ENCODE data around the gene RHNO1.

The RHNO1 gene

DNA sequence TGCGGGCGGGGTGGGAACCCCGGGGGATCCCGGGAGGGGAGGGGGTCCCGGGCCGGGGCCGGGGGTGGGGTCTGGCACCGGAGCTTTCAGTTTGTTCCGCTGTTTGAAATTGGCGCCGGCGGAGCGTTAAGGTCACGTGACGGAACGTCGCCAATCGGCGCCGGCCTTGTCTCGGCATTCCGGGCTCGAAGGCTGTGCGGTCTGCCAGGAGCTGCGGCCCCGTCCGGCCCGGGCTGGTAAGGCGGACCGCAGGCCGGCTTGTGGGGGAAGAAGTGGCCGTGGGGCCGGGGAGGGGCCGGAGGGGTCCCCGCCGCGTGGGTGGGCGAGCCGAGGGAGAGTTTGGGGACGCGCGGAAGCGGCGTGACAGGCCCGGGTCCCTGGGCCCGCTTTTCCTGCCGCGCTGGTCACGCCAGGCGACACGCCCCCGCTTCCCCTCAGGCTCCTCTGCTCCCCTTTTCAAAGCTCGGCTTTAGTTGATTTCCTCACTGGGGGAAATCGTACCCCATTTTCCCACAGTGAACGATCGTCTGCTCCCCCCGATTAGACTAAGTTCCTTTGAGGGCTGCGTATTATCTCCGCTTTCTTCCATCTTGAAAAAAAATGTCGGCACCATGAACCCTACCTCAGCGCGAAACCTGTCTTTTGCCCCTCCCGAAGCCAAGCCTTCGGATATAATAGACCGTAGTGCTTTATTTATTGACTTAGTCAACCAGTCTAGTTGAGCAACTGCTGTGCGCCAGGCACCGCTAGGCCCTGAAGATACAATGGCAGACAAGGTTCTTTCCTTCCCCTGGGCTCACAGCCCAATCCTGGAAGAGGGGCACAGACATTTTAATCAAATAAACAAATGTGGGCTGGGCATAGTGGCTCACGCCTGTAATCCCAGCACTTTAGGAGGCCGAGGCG lies at the start of gene RHNO1, which contains the start of gene FOXM1:
RHNO1 (plus strand) TSS at position 177 of the 906 bp plus-strand sequence. CDS start 8,144 bp downstream, outside the sequence.
FOXM1 (minus strand) TSS at position 128 of the 906 bp plus-strand sequence. CDS start 2,696 bp downstream, outside the sequence.
- TF ChIP-seq GATA1 (IDR thresholded peaks at IDR 0.05; ENCODE audit: low read depth, low read length) (no peak), POLR2A (IDR thresholded peaks at IDR 0.05; ENCODE audit: low read length) (peak; percentile 79)
- DNase-seq: peak; percentile 91 to 94

DNA sequence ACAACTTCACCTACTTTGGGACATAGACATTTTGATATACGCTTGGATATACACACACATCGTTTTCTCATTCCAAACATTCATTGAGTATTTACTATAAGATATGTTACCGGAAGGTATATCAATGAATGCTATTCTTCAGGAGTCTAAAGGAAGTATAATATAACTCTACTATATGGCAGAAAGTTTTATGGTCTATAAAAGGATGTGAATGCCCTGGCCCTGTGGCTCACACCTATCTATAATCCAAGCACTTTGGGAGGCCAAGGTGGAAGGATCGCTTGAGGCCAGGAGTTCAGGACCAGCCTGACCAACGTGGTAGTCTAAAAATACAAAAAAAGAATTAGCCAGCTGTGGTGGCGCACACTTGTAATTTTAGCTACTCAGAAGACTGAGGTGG lies 47.7 kb upstream of the RHNO1 start:
- no peak for TF ChIP-seq POLR2A (IDR thresholded peaks at IDR 0.05; ENCODE audit: low read length)
- TF ChIP-seq GATA1 (IDR thresholded peaks at IDR 0.05; ENCODE audit: low read depth, low read length): no peak
- DNase-seq: no peak

GRCh38 chr12:2832550-2833127 lies 44.4 kb upstream of the RHNO1 start:
- TF ChIP-seq POLR2A (IDR thresholded peaks at IDR 0.05; ENCODE audit: low read length) (no peak), GATA1 (IDR thresholded peaks at IDR 0.05; ENCODE audit: low read depth, low read length) (no peak)
- no peak for DNase-seq

- TF ChIP-seq POLR2A (IDR thresholded peaks at IDR 0.05; ENCODE audit: low read length) (no peak), GATA1 (IDR thresholded peaks at IDR 0.05; ENCODE audit: low read depth, low read length) (no peak)
Measured at GRCh38 chr12:2833327-2833726, 43.7 kb upstream of the RHNO1 start.

GRCh38 chr12:2833810-2834209 lies 43.2 kb upstream of the RHNO1 start:
- DNase-seq: no peak
- TF ChIP-seq GATA1 (IDR thresholded peaks at IDR 0.05; ENCODE audit: low read depth, low read length) (no peak), POLR2A (IDR thresholded peaks at IDR 0.05; ENCODE audit: low read length) (no peak)

More at GRCh38 chr12:2833327-2833726, 43.7 kb upstream of the RHNO1 start:
- no peak for DNase-seq

DNA sequence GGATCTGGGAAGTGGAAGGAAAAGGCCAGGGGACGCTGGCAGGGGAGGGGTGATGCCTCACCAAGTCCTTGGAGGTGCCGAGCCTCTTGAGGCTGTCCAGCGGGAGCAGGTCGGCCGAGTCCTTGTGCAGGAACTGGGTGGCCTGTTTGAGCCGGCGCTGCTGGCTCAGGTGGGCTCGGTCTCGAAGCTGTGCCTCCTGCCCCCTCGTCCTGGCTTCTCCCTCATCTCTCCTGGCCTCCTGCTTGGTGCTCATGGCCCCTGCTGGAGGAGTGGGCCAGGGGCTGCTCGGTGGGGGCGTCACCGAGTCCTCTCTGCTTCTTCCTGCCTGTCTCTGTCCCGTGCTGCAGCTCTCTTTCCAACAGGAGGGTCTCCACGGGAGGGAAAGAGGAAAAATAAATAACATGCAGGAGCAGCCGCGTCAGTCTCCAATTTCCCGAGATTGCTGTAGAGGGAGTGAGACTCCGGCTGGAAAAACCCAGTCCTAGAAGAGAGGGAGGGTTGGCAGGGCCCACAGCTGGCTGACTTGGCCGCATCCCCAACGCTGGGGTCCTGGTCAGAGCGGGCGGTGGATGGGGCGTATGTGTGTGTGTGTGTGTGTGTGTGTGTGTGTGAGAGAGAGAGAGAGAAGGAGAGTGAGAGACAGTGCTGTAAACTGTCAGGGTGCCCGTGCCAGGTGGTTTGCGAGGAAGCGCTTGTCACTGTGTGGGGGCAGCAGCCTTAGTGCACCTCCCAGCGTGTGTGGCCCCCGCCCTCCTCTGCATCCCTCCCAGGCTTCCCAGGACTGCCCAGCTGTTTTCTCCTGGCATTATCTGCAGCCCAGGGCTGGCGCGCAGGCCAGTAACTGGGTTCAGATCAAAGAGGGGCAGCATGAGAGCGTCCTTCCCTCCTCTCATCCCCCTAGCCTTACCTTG lies 42.2 kb upstream of the RHNO1 start, which contains the start of gene NRIP2:
NRIP2 (minus strand) TSS at position 455 of the 911 bp plus-strand sequence; CDS start at position 403, 52 bp downstream.
- TF ChIP-seq POLR2A (IDR thresholded peaks at IDR 0.05; ENCODE audit: low read length): no peak
- no peak for TF ChIP-seq GATA1 (IDR thresholded peaks at IDR 0.05; ENCODE audit: low read depth, low read length)
- DNase-seq: no peak

DNA sequence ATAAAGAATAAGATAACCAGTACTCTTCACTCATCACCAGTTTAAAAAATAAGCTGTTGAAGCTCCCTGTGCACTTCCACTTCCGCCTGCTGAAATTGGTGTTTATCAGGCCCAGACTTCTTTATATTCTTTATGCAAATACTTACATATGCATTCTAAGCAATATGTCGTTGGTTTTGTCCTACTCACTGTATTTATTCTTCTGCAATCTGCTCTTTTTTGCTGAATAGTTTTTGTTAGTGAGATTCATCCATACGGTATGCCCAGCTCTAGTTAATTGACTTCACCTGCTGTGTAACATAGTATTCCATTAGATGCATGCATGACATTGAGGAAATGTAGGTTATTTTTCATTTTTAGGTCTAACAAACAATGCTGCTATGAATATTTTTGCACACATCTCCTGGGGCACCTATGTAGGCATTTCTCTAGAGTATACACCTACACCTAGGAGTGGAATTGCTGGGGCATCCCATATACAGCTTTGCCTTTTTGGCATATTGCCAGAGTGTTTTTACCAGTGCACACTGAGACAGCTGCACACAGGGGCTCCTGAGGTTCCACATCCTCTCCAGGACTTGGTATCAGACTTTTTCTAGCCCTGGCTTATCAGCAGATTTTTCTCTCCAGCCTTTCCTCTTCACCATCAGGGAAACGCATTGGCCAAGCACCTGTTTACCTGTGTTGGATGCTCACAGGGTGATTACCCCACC lies 41.2 kb upstream of the RHNO1 start:
- TF ChIP-seq POLR2A (IDR thresholded peaks at IDR 0.05; ENCODE audit: low read length): no peak
- TF ChIP-seq GATA1 (IDR thresholded peaks at IDR 0.05; ENCODE audit: low read depth, low read length): no peak

DNA sequence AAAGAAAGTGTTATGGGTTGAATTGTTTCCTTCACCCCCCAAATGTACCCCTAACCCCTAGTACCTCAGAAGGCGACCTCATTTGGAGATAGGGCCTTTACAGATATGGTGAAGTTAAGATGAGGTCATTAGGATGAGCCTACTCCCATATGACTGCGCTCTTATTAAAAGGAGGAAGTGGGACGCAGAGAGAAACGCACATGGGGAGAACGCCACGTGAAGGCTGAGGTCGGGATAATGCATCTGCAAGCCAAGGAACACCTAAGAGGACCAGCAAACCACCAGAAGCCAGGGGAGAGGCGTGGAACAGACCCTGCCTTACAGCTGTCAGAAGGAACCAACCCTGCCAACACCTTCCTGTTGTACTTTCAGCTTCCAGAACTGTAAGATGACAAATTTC lies 40.4 kb upstream of the RHNO1 start:
- DNase-seq: no peak
- TF ChIP-seq POLR2A (IDR thresholded peaks at IDR 0.05; ENCODE audit: low read length): no peak
- TF ChIP-seq GATA1 (IDR thresholded peaks at IDR 0.05; ENCODE audit: low read depth, low read length): no peak

More for the DNA sequence above, 41.2 kb upstream of the RHNO1 start:
- no peak for DNase-seq

DNA sequence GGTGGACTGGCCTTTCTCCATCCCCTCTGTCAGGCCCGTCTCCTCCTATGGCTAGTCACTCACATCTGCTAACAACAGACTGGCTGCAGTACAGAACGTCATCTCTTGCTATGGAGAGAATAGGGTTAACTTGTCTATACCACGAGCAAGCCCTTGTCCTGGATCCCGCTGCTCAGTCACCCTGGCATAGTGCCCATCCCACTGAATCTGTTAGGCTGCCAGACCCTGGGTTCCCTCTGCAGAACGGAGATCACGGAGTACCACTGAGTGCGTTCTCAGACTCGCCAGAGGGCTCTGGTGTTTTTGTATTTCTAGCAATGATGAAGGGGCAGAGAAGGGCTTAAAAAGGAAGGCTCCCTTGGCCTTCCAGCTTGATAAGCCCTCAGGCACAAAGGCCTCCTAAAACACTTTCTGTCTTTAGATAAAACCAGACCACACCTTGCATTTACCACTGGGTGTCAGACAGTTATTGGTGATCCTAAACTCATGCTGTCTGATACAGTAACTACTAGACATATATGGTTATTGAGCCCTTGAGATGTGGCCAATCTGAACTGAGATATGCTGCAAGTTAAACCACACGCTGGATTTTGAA lies 35.9 kb upstream of the RHNO1 start:
- no peak for TF ChIP-seq GATA1 (IDR thresholded peaks at IDR 0.05; ENCODE audit: low read depth, low read length)
- TF ChIP-seq POLR2A (IDR thresholded peaks at IDR 0.05; ENCODE audit: low read length): no peak
- peak; percentile 55 to 80 for DNase-seq

- no peak for DNase-seq
Measured at GRCh38 chr12:2842948-2843347, 34.1 kb upstream of the RHNO1 start.

DNA sequence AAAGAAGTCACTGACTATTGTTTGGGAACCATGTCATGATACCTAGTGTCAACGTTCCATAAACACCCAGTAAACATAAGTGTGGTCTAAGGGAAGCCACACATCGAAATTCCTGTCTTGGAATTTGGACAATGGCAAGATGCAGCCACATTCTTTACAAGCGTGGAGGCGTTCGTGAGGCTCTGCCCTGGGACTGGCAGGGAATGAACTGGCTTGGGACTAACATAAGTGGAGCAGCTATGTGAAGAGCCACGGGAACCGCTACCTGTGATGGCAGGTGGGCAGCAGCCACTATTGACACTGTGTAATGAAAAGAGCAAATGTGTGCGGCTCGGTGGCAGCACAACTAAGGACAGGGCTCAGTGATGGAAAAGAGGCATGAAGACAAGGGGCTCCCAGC lies 32.2 kb upstream of the RHNO1 start:
- no peak for DNase-seq

More at GRCh38 chr12:2842948-2843347, 34.1 kb upstream of the RHNO1 start:
- TF ChIP-seq GATA1 (IDR thresholded peaks at IDR 0.05; ENCODE audit: low read depth, low read length) (no peak), POLR2A (IDR thresholded peaks at IDR 0.05; ENCODE audit: low read length) (no peak)

GRCh38 chr12:2845280-2845679 lies 31.7 kb upstream of the RHNO1 start:
- no peak for DNase-seq
- TF ChIP-seq POLR2A (IDR thresholded peaks at IDR 0.05; ENCODE audit: low read length): no peak
- TF ChIP-seq GATA1 (IDR thresholded peaks at IDR 0.05; ENCODE audit: low read depth, low read length): no peak

More for the DNA sequence above, 32.2 kb upstream of the RHNO1 start:
- TF ChIP-seq GATA1 (IDR thresholded peaks at IDR 0.05; ENCODE audit: low read depth, low read length) (no peak), POLR2A (IDR thresholded peaks at IDR 0.05; ENCODE audit: low read length) (no peak)

Data from erythroblast (primary cell).